Osteoblast (primary cell): ENCODE results near the gene OGFOD2. TPM values are rescaled to one million over a fixed set of nuclear protein-coding genes. Genes with fewer than 3 reads are reported as not detected.

Source experiments
- DNase-seq: peaks from one replicate; pipeline ENCODE4 v3.0.0; 2011; ENCODE audit warnings: low spot score, mixed read lengths; ENCODE audit not compliant: insufficient read length; ENCODE audit errors: missing footprints
- H2AFZ ChIP-seq: 2 replicates; pipeline ENCODE4 v1.6.0; 2011; ENCODE audit warnings: mild to moderate bottlenecking, low read length
- H3K27ac ChIP-seq: 2 replicates; pipeline ENCODE4 v1.5.1; 2011; ENCODE audit warnings: mild to moderate bottlenecking, low read depth, low read length, moderate library complexity
- H3K27me3 ChIP-seq: 2 replicates; pipeline ENCODE4 v1.6.0; 2012; ENCODE audit warnings: mild to moderate bottlenecking, control low read depth, inconsistent platforms, low read length, moderate library complexity; ENCODE audit not compliant: insufficient read depth
- H3K36me3 ChIP-seq: 2 replicates; pipeline ENCODE4 v1.5.1; 2011; ENCODE audit warnings: mild to moderate bottlenecking, low read length, control low read depth, moderate library complexity; ENCODE audit not compliant: insufficient read depth
- H3K4me1 ChIP-seq: 2 replicates; pipeline ENCODE4 v1.5.1; 2011; ENCODE audit warnings: mild to moderate bottlenecking, low read length, control low read depth, moderate library complexity; ENCODE audit not compliant: insufficient read depth
- H3K4me2 ChIP-seq: 2 replicates; pipeline ENCODE4 v1.6.0; 2011; ENCODE audit warnings: mild to moderate bottlenecking, low read length; ENCODE audit not compliant: insufficient read depth
- H3K4me3 ChIP-seq: fragments of 200-600 bp; sonication (generic); 3 replicates; pipeline ENCODE4 v1.5.1; 2012; ENCODE audit warnings: mild to moderate bottlenecking, low read length, inconsistent platforms; ENCODE audit not compliant: insufficient read depth
- H3K79me2 ChIP-seq: 2 replicates; pipeline ENCODE4 v1.6.0; 2012; ENCODE audit warnings: mild to moderate bottlenecking, low read length, control low read depth, inconsistent platforms; ENCODE audit not compliant: insufficient read depth
- H3K9me3 ChIP-seq: 2 replicates; pipeline ENCODE4 v1.5.1; 2011; ENCODE audit warnings: low read depth, low read length, control low read depth
- H4K20me1 ChIP-seq: 2 replicates; pipeline ENCODE4 v1.6.0; 2012; ENCODE audit warnings: mild to moderate bottlenecking, low read length, control low read depth; ENCODE audit not compliant: insufficient read depth
- CTCF ChIP-seq: IDR thresholded peaks from 2 replicates; pipeline ENCODE4 v1.5.1; 2011; ENCODE audit warnings: mild to moderate bottlenecking, low read depth, low read length, moderate library complexity; ENCODE audit errors: extremely low read depth
- total RNA-seq: library from RNA; depleted of rRNA; stranded (reverse); fragments of >200 nt; gene quantifications from 2 replicates; pipeline ENCODE4 v1.2.3, GENCODE V29; 2012

The OGFOD2 gene
- total RNA-seq, 1 donor: 6.5 TPM

GRCh38 chr12:122978507-122978955 lies 3.5 kb downstream of the OGFOD2 start:
- Histone ChIP-seq H3K4me2 (no peak overlapping the region), H3K36me3 (peaks cover 15% of the 10 kb centered on the region), H3K4me1 (peaks cover 45% of the 10 kb centered on the region), H3K79me2 (peaks cover 80% of the 10 kb centered on the region), H3K4me3 (no peak overlapping the region), H2AFZ (no peak overlapping the region), H4K20me1 (peaks cover 19% of the 10 kb centered on the region), H3K27ac (no peak overlapping the region), H3K9me3 (no peaks in the 10 kb centered on the region), H3K27me3 (no peaks in the 10 kb centered on the region)
- DNase-seq: peak; percentile 84
- TF ChIP-seq CTCF: no peak

GRCh38 chr12:122979001-122979907 lies 4.2 kb downstream of the OGFOD2 start:
- H3K79me2 ChIP-seq: peaks cover 80% of the 10 kb centered on the region
- H3K36me3 ChIP-seq: peaks cover 15% of the 10 kb centered on the region
- peak overlapping the region; percentile 41 for H3K27ac ChIP-seq
- peaks cover 19% of the 10 kb centered on the region for H4K20me1 ChIP-seq
- no peaks in the 10 kb centered on the region for H3K9me3 ChIP-seq
- H2AFZ ChIP-seq: peak overlapping the region; percentile 76
- H3K4me1 ChIP-seq: peaks cover 47% of the 10 kb centered on the region
- no peak for TF ChIP-seq CTCF
- peak overlapping the region; percentile 95 for H3K4me2 ChIP-seq
- DNase-seq: peak; percentile 94
- H3K27me3 ChIP-seq: no peaks in the 10 kb centered on the region
- peak overlapping the region; percentile 86 for H3K4me3 ChIP-seq

- Histone ChIP-seq H3K36me3 (peaks cover 15% of the 10 kb centered on the region), H3K4me1 (peaks cover 53% of the 10 kb centered on the region), H3K79me2 (peaks cover 80% of the 10 kb centered on the region), H3K27me3 (no peaks in the 10 kb centered on the region), H2AFZ (peak overlapping the region; percentile 76), H4K20me1 (peaks cover 19% of the 10 kb centered on the region), H3K27ac (peak overlapping the region; percentile 41), H3K4me2 (peak overlapping the region; percentile 95), H3K9me3 (no peaks in the 10 kb centered on the region), H3K4me3 (peak overlapping the region; percentile 86)
- no peak for TF ChIP-seq CTCF
- peak; percentile 94 for DNase-seq
Measured at GRCh38 chr12:122979908-122980182, 4.8 kb downstream of the OGFOD2 start.

GRCh38 chr12:122980183-122981035 lies 5.4 kb downstream of the OGFOD2 start, which contains the start of gene ARL6IP4:
Gene ARL6IP4, plus strand, starts transcription at chr12:122980681. Its CDS starts 459 bp downstream, at chr12:122981140.
- Histone ChIP-seq H3K4me1 (peaks cover 55% of the 10 kb centered on the region), H3K9me3 (no peaks in the 10 kb centered on the region), H3K36me3 (peaks cover 15% of the 10 kb centered on the region), H3K27ac (peak within 1 kb of the TSS; percentile 41), H3K27me3 (no peaks in the 10 kb centered on the region), H3K4me2 (peak within 1 kb of the TSS; percentile 95), H2AFZ (peak within 1 kb of the TSS; percentile 76), H4K20me1 (peaks cover 19% of the 10 kb centered on the region), H3K4me3 (peak within 1 kb of the TSS; percentile 86), H3K79me2 (peaks cover 77% of the 10 kb centered on the region)
- no peak for TF ChIP-seq CTCF
- DNase-seq: peak; percentile 98
